GM10266 (cell line): ENCODE measurements around the gene RASD1.

Source experiments
- DNase-seq: peaks from one replicate; pipeline ENCODE4 v3.0.0; 2012; ENCODE audit errors: extremely low spot score
- CTCF ChIP-seq: IDR thresholded peaks from 2 replicates; pipeline ENCODE4 v1.5.1; 2012; ENCODE audit warnings: mild to moderate bottlenecking, low read depth; ENCODE audit not compliant: control insufficient read depth, insufficient read depth; ENCODE audit errors: missing control alignments

The RASD1 gene

DNA sequence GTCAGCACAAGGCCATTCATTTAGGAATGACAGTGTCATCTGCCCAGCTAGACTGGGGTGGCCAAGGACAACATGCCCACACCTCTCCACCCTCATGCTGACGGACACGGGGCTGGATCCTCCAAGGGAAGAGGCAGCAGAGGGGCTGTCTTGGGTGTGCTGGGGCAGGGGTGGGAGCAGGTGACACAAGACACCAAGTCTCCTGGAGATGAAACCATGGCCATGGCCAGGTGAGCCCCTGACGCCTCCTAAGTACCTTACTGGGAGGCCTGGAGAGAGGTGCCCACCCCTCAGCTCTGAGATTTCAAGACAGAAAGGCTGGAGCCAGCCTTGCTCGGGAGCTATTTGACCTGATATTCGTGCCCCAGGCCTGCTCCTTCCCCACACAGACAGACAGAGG is 9.0 kb upstream of the RASD1 start:
- TF ChIP-seq CTCF: no peak
- no peak for DNase-seq

DNA sequence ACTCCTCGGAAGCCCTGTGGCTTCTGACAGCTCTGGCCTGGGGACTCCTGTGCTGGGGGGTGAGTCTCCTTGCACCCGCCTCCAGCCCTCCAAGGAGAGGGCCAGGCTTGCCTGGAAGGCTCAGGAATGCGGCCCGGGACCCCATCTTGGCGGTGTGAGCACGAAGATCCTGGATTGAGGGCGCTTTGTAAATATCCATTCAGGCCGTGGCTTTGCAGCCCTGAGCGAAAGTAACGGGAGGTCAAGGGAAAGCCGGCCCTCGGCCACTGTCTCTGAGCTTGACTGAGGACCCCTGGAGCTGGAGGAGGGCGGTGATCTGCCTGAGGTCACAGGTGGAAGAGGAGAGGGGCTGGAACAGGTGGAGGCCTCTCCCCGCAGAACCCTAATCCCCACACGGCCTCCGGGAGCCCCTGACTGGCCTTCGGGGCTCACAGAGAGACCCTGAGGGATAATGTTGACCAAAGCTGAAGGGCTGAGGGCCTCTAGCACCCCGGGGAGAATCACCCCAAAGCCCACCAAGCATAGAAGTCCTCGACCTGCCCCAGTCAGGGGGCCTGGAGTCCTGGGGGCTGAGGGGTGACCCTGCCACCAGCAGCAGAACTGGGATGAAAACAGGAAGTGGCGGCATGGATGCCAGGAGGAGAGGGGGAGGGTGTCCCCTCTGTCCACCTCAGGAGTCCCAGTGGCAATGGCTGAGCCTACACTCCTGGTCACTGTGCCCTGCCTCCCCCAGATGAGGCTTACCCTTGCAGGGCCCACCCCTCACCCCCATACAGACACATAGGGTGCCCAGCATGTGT is 8.3 kb upstream of the RASD1 start:
- TF ChIP-seq CTCF: no peak
- no peak for DNase-seq

DNA sequence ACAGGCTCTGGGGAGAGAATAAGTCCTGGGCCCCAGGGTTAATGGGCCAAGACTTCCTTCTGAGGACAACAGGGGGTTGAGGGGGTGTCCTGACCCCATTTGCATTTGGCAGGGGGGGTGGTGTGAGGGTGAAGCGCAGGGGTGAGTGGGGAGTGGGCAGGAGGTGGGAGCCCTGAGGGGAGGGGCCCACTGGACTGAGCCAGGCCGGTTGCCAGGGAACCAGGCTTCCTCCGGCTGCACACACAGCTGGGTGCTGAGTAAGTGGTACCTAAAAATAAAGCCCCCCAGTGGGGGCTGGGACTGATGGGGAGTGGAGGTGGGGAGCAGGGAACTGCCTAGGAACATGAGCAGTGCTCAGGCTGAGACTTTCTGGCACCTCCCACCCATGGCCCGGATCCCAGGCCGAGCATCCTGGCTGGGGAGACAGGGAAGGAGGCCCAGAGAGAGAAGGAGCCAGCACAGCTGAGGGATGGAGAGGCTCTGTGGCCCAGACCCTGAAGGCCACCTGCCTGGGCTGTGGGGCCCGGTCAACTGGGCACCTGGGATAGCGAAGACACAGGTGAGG is 7.5 kb upstream of the RASD1 start:
- TF ChIP-seq CTCF: no peak
- no peak for DNase-seq

DNA sequence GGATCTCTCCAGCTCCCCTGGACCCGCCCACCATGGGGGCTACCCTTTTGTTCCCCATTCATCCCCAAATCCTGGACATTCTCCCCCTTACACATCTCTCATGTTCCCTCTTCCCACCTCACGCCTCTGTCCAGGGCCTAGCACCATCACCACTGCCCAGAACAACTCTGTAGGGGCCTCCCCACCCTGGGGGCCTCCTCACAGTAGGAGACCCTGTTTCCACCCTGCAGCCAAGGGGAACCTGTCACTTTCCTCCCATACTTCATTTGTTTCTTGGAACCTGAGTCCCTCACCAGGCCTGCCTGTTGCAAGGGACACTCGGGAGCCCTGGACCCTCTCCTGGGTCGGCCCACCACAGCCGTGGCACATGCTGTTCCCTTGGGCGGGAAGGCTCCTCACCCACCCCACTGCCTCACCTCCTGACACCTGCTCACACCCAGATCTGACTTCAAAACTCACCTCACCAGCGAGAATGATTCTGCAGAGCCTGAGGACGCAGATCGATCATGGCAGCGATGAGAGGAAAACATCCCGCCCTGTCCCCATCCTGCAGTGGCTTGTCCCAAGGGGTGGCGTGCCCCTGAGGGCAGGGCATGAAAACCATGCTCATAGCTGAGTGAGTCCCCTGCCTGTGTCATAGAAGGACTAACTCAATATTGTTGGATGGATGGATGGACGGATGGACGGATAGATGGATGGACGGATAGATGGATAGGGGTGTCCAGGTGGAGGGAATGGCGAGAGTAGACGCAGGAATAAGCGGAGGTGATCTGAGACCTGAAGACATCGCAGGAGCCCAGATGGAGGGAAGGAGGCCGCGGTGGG is 6.8 kb upstream of the RASD1 start:
- TF ChIP-seq CTCF: no peak
- no peak for DNase-seq

- no peak for DNase-seq
- no peak for TF ChIP-seq CTCF
Observed at GRCh38 chr17:17500999-17501605, 4.9 kb upstream of the RASD1 start.

GRCh38 chr17:17499402-17500145 is 3.4 kb upstream of the RASD1 start:
- TF ChIP-seq CTCF: no peak
- DNase-seq: no peak
